ENCODE measurements around the gene XRCC6.

DNA sequence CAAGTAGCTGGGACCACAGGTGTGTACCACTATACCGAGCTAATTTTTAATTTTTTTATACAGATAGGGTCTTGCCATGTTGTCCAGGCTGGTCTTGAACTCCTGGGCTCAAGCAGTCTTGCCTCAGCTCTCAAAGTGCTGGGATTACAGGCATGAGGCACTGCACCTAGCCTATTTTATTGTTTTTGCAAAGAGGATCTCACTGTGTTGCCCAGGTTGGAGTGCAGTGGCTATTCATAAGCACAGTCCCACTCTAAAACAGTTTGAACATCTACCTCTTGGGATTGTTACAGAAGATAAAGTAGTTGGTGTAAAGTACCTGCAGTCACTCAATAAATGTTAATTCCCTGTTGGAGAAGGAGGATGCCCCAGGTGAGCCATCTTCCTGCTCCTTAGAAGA lies 29.1 kb downstream of the XRCC6 start:
- no peak for TF ChIP-seq POLR2A (IDR thresholded peaks at IDR 0.05; ENCODE audit: low read length)
- no peak for TF ChIP-seq GATA1 (IDR thresholded peaks at IDR 0.05; ENCODE audit: low read depth, low read length)
